ENCODE measurements around the gene NUDT17.
"Not testable (repeated sequence)": the region's sequence is repeated elsewhere in the genome, so short reads cannot be mapped to it uniquely, and the experiment has no call there.

The NUDT17 gene

GRCh38 chr1:145845514-145846161 lies at the start of gene NUDT17:
Gene NUDT17 (plus strand): TSS chr1:145845630. CDS start chr1:145845641, 11 bp downstream.
- peak; percentile 60 to 73 (median 64) for DNase-seq (ENCODE audit: low read depth in 4 of 4, low spot score in 1 of 4)

- no peak for DNase-seq (ENCODE audit: low read depth in 4 of 4, low spot score in 1 of 4)
Observed at GRCh38 chr1:145796753-145797152, 48.7 kb upstream of the NUDT17 start.

- DNase-seq (ENCODE audit: low read depth in 4 of 4, low spot score in 1 of 4) = no peak
Observed at GRCh38 chr1:145799806-145800205, 45.6 kb upstream of the NUDT17 start.

- DNase-seq (ENCODE audit: low read depth in 4 of 4, low spot score in 1 of 4) = no peak
Observed at GRCh38 chr1:145804235-145805045, 41.0 kb upstream of the NUDT17 start.

- no peak for DNase-seq (ENCODE audit: low read depth in 4 of 4, low spot score in 1 of 4)
Observed at GRCh38 chr1:145805057-145805456, 40.4 kb upstream of the NUDT17 start.

- no peak for DNase-seq (ENCODE audit: low read depth in 4 of 4, low spot score in 1 of 4)
Observed at GRCh38 chr1:145806408-145806807, 39.0 kb upstream of the NUDT17 start.

- DNase-seq (ENCODE audit: low read depth in 4 of 4, low spot score in 1 of 4) = no peak
Observed at GRCh38 chr1:145806844-145807243, 38.6 kb upstream of the NUDT17 start.

GRCh38 chr1:145812977-145813810 lies 32.2 kb upstream of the NUDT17 start:
- not testable (repeated sequence) for DNase-seq (ENCODE audit: low read depth in 4 of 4, low spot score in 1 of 4)

- not testable (repeated sequence) for DNase-seq (ENCODE audit: low read depth in 4 of 4, low spot score in 1 of 4)
Observed at GRCh38 chr1:145818095-145818494, 27.3 kb upstream of the NUDT17 start.

- not testable (repeated sequence) for DNase-seq (ENCODE audit: low read depth in 4 of 4, low spot score in 1 of 4)
Observed at GRCh38 chr1:145822779-145823331, 22.6 kb upstream of the NUDT17 start.

- peak; percentile 60 to 77 (median 68) for DNase-seq (ENCODE audit: low read depth in 4 of 4, low spot score in 1 of 4)
Observed at GRCh38 chr1:145823565-145824498, 21.6 kb upstream of the NUDT17 start, which contains the start of the genes POLR3C and RNF115. Gene POLR3C (plus strand): TSS chr1:145824200. CDS start chr1:145825777, 1,577 bp downstream. Gene RNF115 (minus strand): TSS chr1:145824095. CDS start chr1:145823873, 222 bp downstream.

GRCh38 chr1:145824499-145824842 lies 21.0 kb upstream of the NUDT17 start:
- no peak for DNase-seq (ENCODE audit: low read depth in 4 of 4, low spot score in 1 of 4)

- no peak for DNase-seq (ENCODE audit: low read depth in 4 of 4, low spot score in 1 of 4)
Observed at GRCh38 chr1:145826030-145826429, 19.4 kb upstream of the NUDT17 start.

- no peak for DNase-seq (ENCODE audit: low read depth in 4 of 4, low spot score in 1 of 4)
Observed at GRCh38 chr1:145827966-145828365, 17.5 kb upstream of the NUDT17 start.

- no peak for DNase-seq (ENCODE audit: low read depth in 4 of 4, low spot score in 1 of 4)
Observed at GRCh38 chr1:145828367-145829026, 16.9 kb upstream of the NUDT17 start.

- DNase-seq (ENCODE audit: low read depth in 4 of 4, low spot score in 1 of 4) = not testable (repeated sequence)
Observed at GRCh38 chr1:145830810-145831209, 14.6 kb upstream of the NUDT17 start.

- no peak for DNase-seq (ENCODE audit: low read depth in 4 of 4, low spot score in 1 of 4)
Observed at GRCh38 chr1:145837656-145838055, 7.8 kb upstream of the NUDT17 start.

- no peak for DNase-seq (ENCODE audit: low read depth in 4 of 4, low spot score in 1 of 4)
Observed at GRCh38 chr1:145843031-145843430, 2.4 kb upstream of the NUDT17 start.

GRCh38 chr1:145845144-145845513 lies 301 bp upstream of the NUDT17 start:
- DNase-seq (ENCODE audit: low read depth in 4 of 4, low spot score in 1 of 4) = no peak
